ENCODE results near the gene COL19A1. TPM values are rescaled to one million over a fixed set of nuclear protein-coding genes. Genes with fewer than 3 reads are reported as not detected.

Gene COL19A1
- total RNA-seq = 0.16 TPM in 1 of 2 replicates, not detected in the other

DNA sequence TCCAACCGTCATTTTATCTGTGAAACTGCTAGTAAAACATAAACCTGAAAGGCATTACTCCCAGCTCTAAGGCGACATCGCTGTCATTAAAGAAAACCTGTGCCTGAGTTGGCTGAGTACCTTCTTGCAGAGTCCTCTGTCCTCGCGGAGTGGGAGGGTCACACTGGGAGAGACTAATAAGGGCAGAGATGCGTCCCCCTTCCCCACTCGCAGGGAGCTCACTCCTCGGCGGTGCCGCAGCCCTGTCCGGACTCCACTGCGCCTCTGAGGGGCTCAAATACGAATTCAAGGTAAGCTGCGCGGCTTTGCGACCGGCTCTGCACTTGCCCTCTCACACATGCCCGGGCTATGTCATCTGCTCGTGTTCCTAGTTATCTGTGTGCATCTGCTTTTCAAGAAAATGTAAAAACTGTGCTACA lies at the start of gene COL19A1:
COL19A1 (plus strand) TSS at position 206 of the 419 bp plus-strand sequence. CDS start 13,012 bp downstream, outside the sequence.

Small RNA genes lying within 50 kb of the gene (small RNA-seq; reads per million reads assigned to genes)
- gene RPL37P15 = not detected

Other genes with a start within 250 kb of the COL19A1 start
- gene LMBRD1, start 69.5 kb upstream of the COL19A1 start, total RNA-seq = 30.7 and 33.4 TPM in 2 replicates